PC-3 (cell line): ENCODE data around the gene KRABD2.
A peak's percentile ranks its signal among the peaks of the same experiment; 100 is the strongest.

Experiments used
- ATAC-seq: fragments of 200-7000 bp; cut with Tn5 transposase; 2 replicates; pipeline ENCODE4 v1.9.1; 2020; ENCODE audit warnings: mild to moderate bottlenecking, moderate library complexity
- BruUV-seq: library from RNA; stranded (reverse); fragments of 400-500 nt; replicated peaks from 2 replicates; lab custom pipeline; 2021; lab: Mats Ljungman, UMichigan
- CTCF ChIA-PET: fragments of 300-600 bp; sonication (Branson Sonifier 250); formaldehyde crosslinking; loops from one replicate; lab custom pipeline; 2022; ENCODE audit warnings: antibody characterized with exemption; lab: Charles Lee
- POLR2A ChIA-PET: fragments of 300-600 bp; sonication (Branson Sonifier 250); formaldehyde crosslinking; loops from one replicate; lab custom pipeline; 2022; ENCODE audit warnings: antibody characterized with exemption; ENCODE audit not compliant: unreplicated experiment; lab: Charles Lee
- DNase-seq: peaks from one replicate; pipeline ENCODE4 v3.0.0-alpha.2; 2015
- H2AFZ ChIP-seq: fragments of 300-600 bp; sonication (generic); 2 replicates; pipeline ENCODE4 v1.6.0; 2016; ENCODE audit warnings: antibody characterized with exemption, low read length
- H3F3A ChIP-seq: fragments of 300-600 bp; sonication (generic); one replicate; pipeline ENCODE4 v1.6.0; 2017; ENCODE audit warnings: antibody characterized with exemption, low read length, control low read depth, mild to moderate bottlenecking; ENCODE audit not compliant: unreplicated experiment
- H3K27ac ChIP-seq: fragments of 300-600 bp; sonication (generic); 2 replicates; pipeline ENCODE4 v1.5.1; 2016; ENCODE audit warnings: mild to moderate bottlenecking, low read length
- H3K27me3 ChIP-seq: fragments of 300-600 bp; sonication (generic); 2 replicates; pipeline ENCODE4 v1.6.1; 2016; ENCODE audit warnings: low read length, mixed read lengths
- H3K36me3 ChIP-seq: fragments of 300-600 bp; sonication (generic); 2 replicates; pipeline ENCODE4 v1.6.1; 2016; ENCODE audit warnings: low read depth, mixed run types, low read length, mixed read lengths
- H3K4me1 ChIP-seq: fragments of 300-600 bp; sonication (generic); 2 replicates; pipeline ENCODE4 v1.5.1; 2016; ENCODE audit warnings: low read length; ENCODE audit not compliant: insufficient read depth
- H3K4me2 ChIP-seq: fragments of 300-600 bp; sonication (generic); 2 replicates; pipeline ENCODE4 v1.6.0; 2016; ENCODE audit warnings: low read length
- H3K4me3 ChIP-seq: fragments of 300-600 bp; sonication (generic); 2 replicates; pipeline ENCODE4 v1.5.1; 2016; ENCODE audit warnings: mild to moderate bottlenecking, low read length, mixed read lengths
- H3K79me2 ChIP-seq: fragments of 300-600 bp; sonication (generic); 2 replicates; pipeline ENCODE4 v1.6.1; 2017; ENCODE audit warnings: low read length, mixed read lengths
- H3K9ac ChIP-seq: fragments of 300-600 bp; sonication (generic); 2 replicates; pipeline ENCODE4 v1.6.0; 2016; ENCODE audit warnings: mild to moderate bottlenecking, low read length
- H3K9me2 ChIP-seq: fragments of 300-600 bp; sonication (generic); replicated peaks from 2 replicates; pipeline ENCODE4 v1.6.1; 2016; ENCODE audit warnings: mixed run types, low read length, mixed read lengths
- H3K9me3 ChIP-seq: fragments of 300-600 bp; sonication (generic); 2 replicates; pipeline ENCODE4 v1.6.1; 2016; ENCODE audit warnings: low read length, mixed read lengths
- H4K20me1 ChIP-seq: fragments of 300-600 bp; sonication (generic); 2 replicates; pipeline ENCODE4 v1.6.1; 2016; ENCODE audit warnings: low read length, mixed read lengths
- CTCF ChIP-seq: fragments of 300-600 bp; sonication (generic); conservative IDR thresholded peaks from 2 replicates; pipeline ENCODE4 v1.5.1; 2017; ENCODE audit warnings: antibody characterized with exemption, low read depth, mild to moderate bottlenecking, low read length
- EZH2 ChIP-seq: fragments of 300-600 bp; sonication (generic); IDR thresholded peaks from one replicate; pipeline ENCODE4 v1.6.1; 2017; ENCODE audit warnings: antibody characterized with exemption, mild to moderate bottlenecking, low read length; ENCODE audit not compliant: unreplicated experiment
- EZH2phosphoT487 ChIP-seq: fragments of 300-600 bp; sonication (generic); IDR thresholded peaks from 2 replicates; pipeline ENCODE4 v1.6.1; 2018; ENCODE audit warnings: mild to moderate bottlenecking, antibody characterized with exemption, low read length, borderline replicate concordance
- intact Hi-C: fragments of 100-400 bp; cut with micrococcal nuclease; formaldehyde crosslinking; loops from 2 replicates; pipeline ENCODE4 v1.9.0; 2023

Gene KRABD2

GRCh38 chr17:8368193-8368592 lies 8.3 kb downstream of the KRABD2 start:
- Histone ChIP-seq H3K4me2 (no peak overlapping the region), H3K27me3 (no peaks in the 10 kb centered on the region), H3K4me3 (no peak overlapping the region), H3K27ac (no peak overlapping the region), H3K9ac (no peak overlapping the region), H4K20me1 (no peaks in the 10 kb centered on the region), H3K79me2 (no peaks in the 10 kb centered on the region), H3F3A (no peaks in the 10 kb centered on the region), H3K36me3 (peaks cover 4% of the 10 kb centered on the region; the same call in 1 of the 2 replicates), H3K4me1 (peaks cover 19% of the 10 kb centered on the region), H3K9me2 (no peaks in the 10 kb centered on the region), H3K9me3 (no peaks in the 10 kb centered on the region), H2AFZ (no peak overlapping the region)
- DNase-seq (no peak), ATAC-seq (no peak)
- BruUV-seq, result no TSS peak
- ChIA-PET CTCF (no interaction called here), POLR2A (no interaction called here)
- TF ChIP-seq CTCF (no peak), EZH2 (no peak), EZH2phosphoT487 (no peak)
- intact Hi-C loops, result no loop called here

- peak; percentile 76 for ATAC-seq
- intact Hi-C loops, result no loop called here
- DNase-seq, result peak; percentile 58
These were observed 10.3 kb downstream of the KRABD2 start for GRCh38 chr17:8366231-8366630.

More at GRCh38 chr17:8366231-8366630, 10.3 kb downstream of the KRABD2 start:
- TF ChIP-seq EZH2phosphoT487 (no peak), CTCF (no peak), EZH2 (no peak)
- Histone ChIP-seq H3K4me2 (no peak overlapping the region), H3K9me3 (no peaks in the 10 kb centered on the region), H3K9me2 (no peaks in the 10 kb centered on the region), H3K4me3 (no peak overlapping the region), H3K9ac (no peak overlapping the region), H3K79me2 (no peaks in the 10 kb centered on the region), H3K27ac (peak overlapping the region; percentile 22), H3K36me3 (peaks cover 4% of the 10 kb centered on the region; the same call in 1 of the 2 replicates), H3K27me3 (no peaks in the 10 kb centered on the region), H2AFZ (no peak overlapping the region), H3K4me1 (peaks cover 19% of the 10 kb centered on the region), H4K20me1 (no peaks in the 10 kb centered on the region), H3F3A (no peaks in the 10 kb centered on the region)
- BruUV-seq, result no TSS peak
- ChIA-PET POLR2A (no interaction called here), CTCF (no interaction called here)
